GM08714 (cell line): ENCODE measurements around the gene TAAR8.
"Not testable (repeated sequence)": the region's sequence is repeated elsewhere in the genome, so short reads cannot be mapped to it uniquely, and the experiment has no call there.

Source experiments
- H3K4me3 ChIP-seq: fragments of 200-500 bp; sonication (Bioruptor generic); 2 replicates; pipeline ENCODE4 v1.5.1; 2014; ENCODE audit warnings: mild to moderate bottlenecking, low read length, inconsistent platforms
- ZNF274 ChIP-seq: IDR thresholded peaks from 2 replicates; pipeline ENCODE4 v1.6.1; 2012; ENCODE audit warnings: mild to moderate bottlenecking, low read depth, low read length

Gene TAAR8

GRCh38 chr6:132526461-132526860 is 26.0 kb upstream of the TAAR8 start:
- TF ChIP-seq ZNF274 = no peak
- H3K4me3 ChIP-seq = no peak overlapping the region

GRCh38 chr6:132527791-132528190 is 24.7 kb upstream of the TAAR8 start:
- no peak overlapping the region for H3K4me3 ChIP-seq
- no peak for TF ChIP-seq ZNF274

GRCh38 chr6:132530293-132530974 is 22.0 kb upstream of the TAAR8 start:
- no peak overlapping the region for H3K4me3 ChIP-seq
- no peak for TF ChIP-seq ZNF274

GRCh38 chr6:132534546-132534945 is 17.9 kb upstream of the TAAR8 start:
- H3K4me3 ChIP-seq = not testable (repeated sequence)

GRCh38 chr6:132537145-132537544 is 15.3 kb upstream of the TAAR8 start:
- H3K4me3 ChIP-seq = no peak overlapping the region
- TF ChIP-seq ZNF274 = no peak

GRCh38 chr6:132537977-132538376 is 14.5 kb upstream of the TAAR8 start, which contains the start of gene TAAR9:
Gene TAAR9 (plus strand): TSS chr6:132538277. CDS start chr6:132538290, 13 bp downstream.
- TF ChIP-seq ZNF274 = no peak
- no peak within 1 kb of the TSS for H3K4me3 ChIP-seq

GRCh38 chr6:132544826-132545225 is 7.6 kb upstream of the TAAR8 start:
- TF ChIP-seq ZNF274 = no peak
- H3K4me3 ChIP-seq = no peak overlapping the region

- no peak overlapping the region for H3K4me3 ChIP-seq
- no peak for TF ChIP-seq ZNF274
Observed at GRCh38 chr6:132548746-132549463, 3.6 kb upstream of the TAAR8 start.

GRCh38 chr6:132551214-132551613 is 1.3 kb upstream of the TAAR8 start:
- TF ChIP-seq ZNF274 = no peak
- no peak overlapping the region for H3K4me3 ChIP-seq

GRCh38 chr6:132560087-132560486 is 7.6 kb downstream of the TAAR8 start:
- H3K4me3 ChIP-seq = not testable (repeated sequence)

- TF ChIP-seq ZNF274 = no peak
- H3K4me3 ChIP-seq = no peak overlapping the region
Observed at GRCh38 chr6:132566404-132566803, 13.9 kb downstream of the TAAR8 start.

- no peak overlapping the region for H3K4me3 ChIP-seq
- TF ChIP-seq ZNF274 = no peak
Observed at GRCh38 chr6:132567566-132567965, 15.1 kb downstream of the TAAR8 start.

GRCh38 chr6:132568611-132569010 is 16.1 kb downstream of the TAAR8 start:
- no peak for TF ChIP-seq ZNF274
- H3K4me3 ChIP-seq = no peak overlapping the region

GRCh38 chr6:132569170-132569569 is 16.7 kb downstream of the TAAR8 start:
- H3K4me3 ChIP-seq = no peak overlapping the region
- TF ChIP-seq ZNF274 = no peak

- TF ChIP-seq ZNF274 = no peak
Observed at GRCh38 chr6:132570221-132570777, 17.8 kb downstream of the TAAR8 start, which contains the start of gene TAAR6. Gene TAAR6 (plus strand): TSS chr6:132570322. CDS start chr6:132570322, 0 bp downstream.

More at GRCh38 chr6:132570221-132570777, 17.8 kb downstream of the TAAR8 start, which contains the start of gene TAAR6:
- no peak within 1 kb of the TSS for H3K4me3 ChIP-seq
